ENCODE data around the gene EIF4A3.
A peak's percentile ranks its signal among the peaks of the same experiment; 100 is the strongest.

The EIF4A3 gene

DNA sequence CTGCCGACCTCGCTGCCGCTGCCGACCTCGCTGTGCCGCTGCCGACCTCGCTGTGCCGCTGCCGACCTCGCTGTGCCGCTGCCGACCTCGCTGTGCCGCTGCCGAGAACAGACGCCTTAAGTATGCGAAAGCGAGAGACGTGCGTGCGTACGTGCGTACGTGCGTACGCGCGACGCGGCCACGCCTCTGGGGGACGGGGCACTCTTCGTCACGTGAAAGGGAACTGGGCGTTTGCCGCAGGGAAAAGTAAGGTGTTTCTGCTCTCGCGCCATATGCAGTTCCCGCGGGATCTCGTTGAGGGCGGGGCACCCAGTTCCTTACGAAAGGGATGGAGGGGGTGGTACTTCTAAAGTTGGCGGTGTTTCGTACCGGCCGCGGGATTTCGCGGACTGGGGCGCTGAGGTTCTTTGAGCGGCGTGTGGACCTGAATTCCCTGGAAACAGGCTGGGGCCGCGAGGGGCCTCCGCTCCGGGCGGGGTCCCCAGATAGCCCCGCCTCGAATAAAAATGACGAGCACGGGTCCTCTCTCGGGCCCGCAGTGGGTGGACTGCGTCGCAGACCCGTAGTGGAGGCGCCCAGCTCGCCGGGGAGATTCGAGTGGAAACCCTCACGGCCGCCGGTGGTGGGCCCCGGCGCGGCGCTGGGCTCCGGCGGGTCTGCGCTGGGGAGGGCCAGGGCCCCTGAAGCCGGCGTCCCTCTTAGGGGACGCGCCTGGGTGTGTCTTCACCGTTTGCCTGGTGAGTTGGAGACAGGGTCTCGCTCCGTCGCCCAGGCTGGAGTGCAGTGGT lies at the start of gene EIF4A3:
Gene EIF4A3 (minus strand): TSS at position 94 of the 788 bp plus-strand sequence. CDS start 167 bp downstream, outside the sequence.
- DNase-seq (ENCODE audit: low spot score): peak; percentile 100

GRCh38 chr17:80196652-80197051 lies 49.7 kb upstream of the EIF4A3 start:
- DNase-seq (ENCODE audit: low spot score): no peak

DNA sequence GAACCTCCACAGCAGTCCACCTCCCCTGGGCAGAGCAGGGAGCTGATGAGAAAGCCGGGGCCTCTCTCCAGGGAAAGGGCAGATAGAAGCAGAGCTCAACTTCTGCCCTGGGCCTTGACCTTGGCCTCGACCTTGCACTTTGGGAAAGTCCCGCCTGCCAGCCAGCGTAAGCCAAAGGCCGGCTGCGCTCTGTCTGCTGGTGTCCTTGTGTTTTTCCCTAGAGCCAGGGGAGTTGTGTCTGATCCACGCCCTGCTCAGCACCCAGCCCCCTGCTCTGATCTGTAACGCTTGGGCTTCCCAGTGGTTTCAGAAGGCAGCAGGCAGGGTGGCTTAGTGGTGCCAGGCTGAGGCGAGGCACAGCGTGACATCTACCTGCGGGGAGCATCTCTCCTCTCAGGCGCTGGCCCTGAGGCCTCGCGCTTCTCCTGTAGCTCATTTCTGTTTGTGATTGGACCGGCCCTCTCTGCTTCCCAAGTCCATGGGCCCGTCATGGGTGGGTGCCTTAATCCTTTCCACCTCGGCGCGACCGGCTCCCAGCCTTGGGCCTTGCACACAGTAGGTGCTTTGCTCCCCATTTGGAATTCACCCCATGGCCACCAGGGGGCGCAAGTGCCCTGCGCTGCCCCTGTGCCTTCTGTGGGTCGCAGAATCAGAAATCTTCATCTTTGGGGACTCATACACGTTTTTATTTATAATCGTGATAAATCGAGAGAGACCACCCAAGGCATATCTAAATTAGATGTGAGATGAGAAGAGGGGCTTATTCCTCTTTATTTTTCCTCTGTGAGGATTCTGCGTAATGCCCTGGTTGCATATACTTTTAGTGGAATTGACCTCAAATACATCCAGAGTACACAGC lies 49.0 kb upstream of the EIF4A3 start:
- peak; percentile 51 for DNase-seq (ENCODE audit: low spot score)

DNA sequence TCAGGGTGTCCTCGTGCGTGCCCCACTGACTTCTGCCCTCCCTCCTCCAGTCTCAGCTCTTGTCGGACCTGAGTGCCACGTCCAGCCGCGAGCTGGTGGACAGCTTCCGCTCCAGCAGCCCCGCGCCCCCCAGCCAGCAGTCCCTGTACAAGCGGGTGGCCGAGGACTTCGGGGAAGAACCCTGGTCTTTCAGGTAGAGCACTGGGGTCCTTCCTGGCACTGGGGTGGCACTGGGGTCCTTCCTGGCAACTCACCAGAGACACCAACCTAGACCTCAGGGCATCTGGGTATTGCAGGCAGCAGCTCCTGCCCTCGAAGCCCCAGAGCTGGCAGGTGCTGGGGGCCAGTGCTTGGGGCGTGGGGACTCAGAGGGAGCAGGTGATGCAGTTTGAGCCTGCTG lies 48.2 kb upstream of the EIF4A3 start:
- DNase-seq (ENCODE audit: low spot score): no peak

GRCh38 chr17:80191865-80192661 lies 45.1 kb upstream of the EIF4A3 start:
- DNase-seq (ENCODE audit: low spot score): no peak

DNA sequence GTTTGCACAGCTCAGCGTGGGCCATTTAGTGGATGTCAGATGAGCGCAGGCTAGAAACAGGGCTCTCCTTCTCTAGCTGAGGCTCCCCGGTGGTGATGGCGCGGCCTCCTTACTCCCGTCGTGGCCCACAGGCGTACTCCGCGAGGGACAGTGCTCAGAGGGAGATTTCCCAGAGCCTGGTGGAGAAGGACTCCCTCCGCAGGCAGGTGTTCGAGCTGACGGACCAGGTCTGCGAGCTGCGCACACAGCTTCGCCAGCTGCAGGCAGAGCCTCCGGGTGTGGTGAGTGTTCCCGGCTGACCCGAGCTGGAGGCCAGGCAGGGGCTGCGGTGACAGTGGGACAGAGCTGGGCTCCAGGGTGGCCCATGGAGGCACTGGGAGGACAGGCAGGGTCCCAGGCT lies 44.3 kb upstream of the EIF4A3 start:
- no peak for DNase-seq (ENCODE audit: low spot score)

GRCh38 chr17:80190716-80191115 lies 43.8 kb upstream of the EIF4A3 start:
- no peak for DNase-seq (ENCODE audit: low spot score)

GRCh38 chr17:80189611-80190010 lies 42.7 kb upstream of the EIF4A3 start:
- DNase-seq (ENCODE audit: low spot score): no peak

DNA sequence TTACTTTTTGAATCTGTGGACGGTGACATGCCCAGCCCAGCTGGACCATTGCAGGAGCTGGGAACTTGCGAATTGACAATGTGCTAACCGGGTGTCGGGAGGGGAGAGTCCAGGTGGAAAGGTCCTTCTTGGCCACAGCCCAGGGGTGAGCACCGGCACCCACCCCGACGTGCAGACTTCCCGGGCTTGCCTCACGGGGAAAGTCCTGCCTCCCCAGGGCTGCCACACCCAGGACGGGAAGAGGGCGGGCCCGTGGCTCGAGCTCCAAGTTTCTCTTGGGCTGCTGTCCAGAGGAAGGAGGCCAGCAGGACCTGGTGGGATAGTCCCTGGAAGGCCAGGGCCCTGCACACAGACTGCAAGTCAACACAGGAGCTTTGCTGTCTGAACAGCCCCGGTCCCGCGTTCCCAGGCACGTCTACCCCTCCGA lies 40.6 kb upstream of the EIF4A3 start:
- DNase-seq (ENCODE audit: low spot score): peak; percentile 74

DNA sequence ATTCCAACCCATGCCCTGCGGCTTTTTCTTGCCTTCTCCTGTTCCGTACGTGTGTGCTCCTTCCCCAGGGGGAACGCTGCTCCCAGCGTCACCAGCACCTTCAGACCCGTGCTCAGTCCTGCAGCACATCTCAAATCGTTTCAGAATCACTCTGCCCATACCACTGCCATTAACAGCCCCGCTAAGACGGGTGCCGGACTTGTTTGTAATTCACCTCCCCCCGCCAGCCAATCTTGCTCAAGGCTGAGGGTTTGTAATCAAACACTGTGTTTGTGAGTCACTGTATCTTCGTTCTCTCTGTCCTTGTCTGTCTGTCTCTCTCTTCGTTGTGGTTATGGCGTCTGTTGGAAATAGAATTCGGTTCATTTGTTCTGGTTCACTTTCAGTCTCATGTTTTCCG lies 40.2 kb upstream of the EIF4A3 start:
- DNase-seq (ENCODE audit: low spot score): peak; percentile 58

GRCh38 chr17:80185968-80186367 lies 39.0 kb upstream of the EIF4A3 start:
- DNase-seq (ENCODE audit: low spot score): no peak

GRCh38 chr17:80184423-80184714 lies 37.4 kb upstream of the EIF4A3 start:
- DNase-seq (ENCODE audit: low spot score): no peak

- DNase-seq (ENCODE audit: low spot score): no peak
These were observed 36.9 kb upstream of the EIF4A3 start for GRCh38 chr17:80183581-80184422.

- DNase-seq (ENCODE audit: low spot score): no peak
These were observed 35.9 kb upstream of the EIF4A3 start for GRCh38 chr17:80182845-80183223.

GRCh38 chr17:80182118-80182844 lies 35.4 kb upstream of the EIF4A3 start:
- no peak for DNase-seq (ENCODE audit: low spot score)

DNA sequence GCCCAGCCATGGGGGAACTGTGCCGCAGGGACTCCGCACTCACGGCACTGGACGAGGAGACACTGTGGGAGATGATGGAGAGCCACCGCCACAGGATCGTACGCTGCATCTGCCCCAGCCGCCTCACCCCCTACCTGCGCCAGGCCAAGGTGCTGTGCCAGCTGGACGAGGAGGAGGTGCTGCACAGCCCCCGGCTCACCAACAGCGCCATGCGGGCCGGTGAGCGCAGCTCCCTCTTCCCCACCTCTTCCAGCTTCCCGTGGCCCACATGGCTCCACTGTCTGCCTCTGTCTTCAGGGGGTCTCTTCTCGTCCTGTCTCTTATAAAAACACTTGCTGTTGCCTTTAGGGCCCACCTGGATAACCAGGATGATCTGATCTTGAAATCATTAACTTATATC lies 34.5 kb upstream of the EIF4A3 start:
- DNase-seq (ENCODE audit: low spot score): no peak

DNA sequence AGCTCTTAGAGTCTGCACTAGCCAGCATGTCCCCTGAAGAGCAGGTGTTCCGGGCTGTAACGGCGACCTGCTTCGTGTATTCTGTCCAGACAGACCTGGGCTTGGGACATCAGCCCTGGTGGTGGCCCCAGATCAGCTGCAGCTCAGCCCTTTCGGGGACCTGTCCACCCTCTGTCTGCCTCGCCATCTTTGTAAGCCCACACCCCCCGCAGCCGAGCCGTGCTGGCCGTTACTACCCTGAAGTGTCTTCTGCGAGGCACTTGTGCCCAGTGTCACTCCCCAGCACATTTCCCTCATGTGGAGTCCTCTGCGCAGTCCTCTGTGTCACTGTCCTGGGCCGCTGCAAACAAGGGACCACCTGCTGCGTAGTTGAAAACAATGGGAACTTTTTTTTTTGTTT lies 33.3 kb upstream of the EIF4A3 start:
- DNase-seq (ENCODE audit: low spot score): no peak

DNA sequence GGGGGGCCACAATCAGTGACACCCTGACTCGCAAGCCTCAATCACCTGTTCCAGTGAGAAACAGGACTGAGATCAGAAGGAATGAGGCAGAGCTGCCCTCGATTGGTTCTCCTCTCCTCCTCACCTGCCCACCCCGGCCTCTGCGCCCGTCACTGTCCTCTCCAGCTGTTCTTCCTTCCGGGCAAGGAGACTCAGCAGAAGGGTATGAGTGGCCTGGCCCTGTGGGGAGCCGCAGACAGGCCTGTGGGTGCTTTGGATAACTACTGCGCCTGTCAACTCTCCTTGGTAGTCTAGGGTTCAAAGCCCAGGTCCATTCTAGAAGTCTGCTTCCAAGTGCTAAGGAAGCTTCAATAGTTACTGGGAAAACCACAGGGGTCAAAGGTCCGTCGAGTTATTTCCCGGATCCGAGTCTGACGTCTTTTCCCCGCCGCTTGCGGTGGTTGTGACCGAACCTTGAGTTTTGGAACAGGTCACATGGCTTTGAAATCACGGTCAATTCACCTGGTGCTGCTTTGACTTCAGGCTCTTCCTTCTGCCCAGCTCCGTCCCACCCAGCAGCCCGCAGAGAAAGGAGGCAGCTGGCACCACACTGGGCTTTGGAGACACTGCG lies 31.2 kb upstream of the EIF4A3 start:
- DNase-seq (ENCODE audit: low spot score): no peak

DNA sequence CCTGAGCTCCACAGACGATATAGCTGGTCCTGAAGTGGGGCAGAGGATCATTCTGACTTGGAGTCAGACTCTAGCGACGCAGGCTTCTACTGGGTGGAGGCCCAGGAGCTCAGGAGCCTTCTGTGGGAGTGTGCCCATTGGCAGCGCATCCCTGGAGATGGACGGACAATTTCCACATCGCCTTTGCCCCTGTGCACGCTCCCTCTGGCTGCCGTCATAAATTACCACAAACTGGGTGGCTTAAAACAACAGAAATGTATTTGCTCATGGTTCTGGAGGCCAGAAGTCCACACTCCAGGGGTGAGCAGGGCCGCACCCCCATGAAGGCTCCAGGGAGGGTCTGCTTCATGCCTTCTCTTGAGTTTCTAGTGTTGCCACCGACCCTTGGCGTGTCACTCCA lies 29.8 kb upstream of the EIF4A3 start:
- DNase-seq (ENCODE audit: low spot score): no peak

- no peak for DNase-seq (ENCODE audit: low spot score)
These were observed 27.0 kb upstream of the EIF4A3 start for GRCh38 chr17:80173916-80174315.

GRCh38 chr17:80173126-80173525 lies 26.2 kb upstream of the EIF4A3 start:
- no peak for DNase-seq (ENCODE audit: low spot score)
